Colonic mucosa (tissue), 4 donors: Measurements from ENCODE around the gene ACTA2. TPM values are rescaled to one million over a fixed set of nuclear protein-coding genes. Genes with fewer than 3 reads are reported as not detected.

Experiments used
- DNase-seq: peaks from one replicate; pipeline ENCODE4 v3.0.0-alpha.2; 2020
- H3K27ac ChIP-seq: fragments of 200-600 bp; one replicate; pipeline ENCODE4 v1.8.0; 2021
- H3K27me3 ChIP-seq: fragments of 200-600 bp; one replicate; pipeline ENCODE4 v1.8.0; 2021
- H3K36me3 ChIP-seq: fragments of 200-600 bp; one replicate; pipeline ENCODE4 v1.8.0; 2021
- H3K4me1 ChIP-seq: fragments of 200-600 bp; one replicate; pipeline ENCODE4 v1.8.0; 2021; ENCODE audit warnings: mild to moderate bottlenecking
- H3K4me3 ChIP-seq: fragments of 200-600 bp; one replicate; pipeline ENCODE4 v1.8.0; 2021
- H3K9ac ChIP-seq, 2 donors: one replicate each; pipeline ENCODE4 v1.7.0; 2013; ENCODE audit warnings: control low read depth in 2 of 2, low read depth in 2 of 2, low read length in 2 of 2
- H3K9me3 ChIP-seq: fragments of 200-600 bp; one replicate; pipeline ENCODE4 v1.8.0; 2021
- CTCF ChIP-seq: fragments of 200-600 bp; IDR thresholded peaks from one replicate; pipeline ENCODE4 v1.8.0; 2022; ENCODE audit warnings: antibody characterized with exemption, mild to moderate bottlenecking
- intact Hi-C: fragments of 100-400 bp; cut with DNase I; formaldehyde crosslinking; loops from one replicate; pipeline ENCODE4 v1.14.1; 2022
- total RNA-seq, 2 donors: library from RNA; stranded (reverse); fragmentation: NEBNext Ultra II Directional in 1 of 2; extraction: Animal tissue kit (Norgen Biotek cat#: 25700) in 1 of 2; gene quantifications; one replicate each; pipeline ENCODE4 v1.2.1, GENCODE V29; 2021
- donor health status: healthy.
- donor health status: DM: no; HTN: no; CAD: no.
- donor health status: DM: no; HTN: no; CAD: no.

The ACTA2 gene
- total RNA-seq, 2 donors from 2014 or later: 88.3 to 265 TPM

- TF ChIP-seq CTCF: no peak
- H3K27ac ChIP-seq: no peak overlapping the region
- H3K9ac ChIP-seq: no peak overlapping the region
- no peak overlapping the region for H3K4me3 ChIP-seq
- intact Hi-C loops: no loop called here
- H3K27me3 ChIP-seq: no peaks in the 10 kb centered on the region
- no peaks in the 10 kb centered on the region for H3K36me3 ChIP-seq
- H3K4me1 ChIP-seq: no peaks in the 10 kb centered on the region
- no peak for DNase-seq
- H3K9me3 ChIP-seq: no peaks in the 10 kb centered on the region
These were observed 8.7 kb upstream of the ACTA2 start for GRCh38 chr10:88961266-88961665.

- no peak overlapping the region for H3K27ac ChIP-seq
- H3K9me3 ChIP-seq: no peaks in the 10 kb centered on the region
- H3K27me3 ChIP-seq: no peaks in the 10 kb centered on the region
- H3K4me1 ChIP-seq: no peaks in the 10 kb centered on the region
- no peak for TF ChIP-seq CTCF
- H3K4me3 ChIP-seq: no peak overlapping the region
- H3K9ac ChIP-seq: no peak overlapping the region
- no peaks in the 10 kb centered on the region for H3K36me3 ChIP-seq
- no peak for DNase-seq
- intact Hi-C loops: no loop called here
These were observed 8.2 kb upstream of the ACTA2 start for GRCh38 chr10:88960802-88961201.

- Histone ChIP-seq H3K4me1 (no peaks in the 10 kb centered on the region), H3K4me3 (no peak overlapping the region), H3K9me3 (no peaks in the 10 kb centered on the region), H3K27ac (no peak overlapping the region), H3K27me3 (no peaks in the 10 kb centered on the region), H3K36me3 (no peaks in the 10 kb centered on the region), H3K9ac (no peak overlapping the region)
- intact Hi-C loops: no loop called here
- no peak for DNase-seq
- no peak for TF ChIP-seq CTCF
These were observed 6.1 kb upstream of the ACTA2 start for GRCh38 chr10:88958721-88959120.

GRCh38 chr10:88957381-88957780, 4.8 kb upstream of the ACTA2 start:
- H3K9ac ChIP-seq: no peak overlapping the region
- no peaks in the 10 kb centered on the region for H3K9me3 ChIP-seq
- H3K4me3 ChIP-seq: no peak overlapping the region
- H3K4me1 ChIP-seq: no peaks in the 10 kb centered on the region
- H3K27ac ChIP-seq: no peak overlapping the region
- TF ChIP-seq CTCF: no peak
- no peak for DNase-seq
- no peaks in the 10 kb centered on the region for H3K36me3 ChIP-seq
- intact Hi-C loops: no loop called here
- no peaks in the 10 kb centered on the region for H3K27me3 ChIP-seq

DNA sequence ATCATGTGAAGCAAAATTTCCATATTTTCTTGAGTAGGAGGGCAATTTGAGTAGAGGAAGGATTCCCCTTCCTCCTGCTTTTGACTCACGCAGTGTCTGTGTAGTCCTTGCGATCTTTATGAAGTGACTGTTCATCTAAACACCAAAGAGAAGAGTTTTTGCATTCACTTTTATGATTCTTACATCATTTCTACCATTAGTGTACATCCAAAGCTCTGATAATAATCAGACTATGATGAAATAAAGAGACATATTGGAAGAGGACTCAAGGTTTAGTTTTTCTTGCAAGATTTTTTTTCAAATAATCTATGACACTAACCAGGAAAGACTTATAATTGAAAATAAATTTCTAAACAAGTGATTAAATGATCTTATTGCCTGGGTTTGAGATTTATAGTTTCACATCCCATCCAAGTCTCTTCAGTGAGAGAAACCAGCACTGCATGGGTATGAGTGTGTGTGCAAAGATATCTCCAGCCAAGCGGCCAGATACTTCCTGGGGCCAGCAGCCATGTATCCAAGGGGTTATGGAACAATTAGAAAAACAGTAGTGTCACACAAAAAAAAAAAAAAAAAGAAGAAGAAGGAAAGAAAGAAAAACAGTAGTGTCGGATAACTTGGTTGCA, 2.0 kb upstream of the ACTA2 start:
- no peak for TF ChIP-seq CTCF
- Histone ChIP-seq H3K36me3 (no peaks in the 10 kb centered on the region), H3K4me1 (no peaks in the 10 kb centered on the region), H3K27me3 (no peaks in the 10 kb centered on the region), H3K9ac (no peak overlapping the region), H3K9me3 (no peaks in the 10 kb centered on the region), H3K4me3 (no peak overlapping the region), H3K27ac (no peak overlapping the region)
- intact Hi-C loops: no loop called here
- DNase-seq: no peak
